HCT116 (cell line): ENCODE measurements around the gene GTF3C4. TPM values are rescaled to one million over a fixed set of nuclear protein-coding genes. Genes with fewer than 3 reads are reported as not detected.

Experiments
- CBX3 ChIP-seq: IDR thresholded peaks from 2 replicates; pipeline ENCODE4 v1.6.1; 2012; ENCODE audit warnings: low read depth
- CEBPB ChIP-seq: IDR thresholded peaks from 2 replicates; pipeline ENCODE4 v1.6.1; 2012; ENCODE audit warnings: low read depth
- RAD21 ChIP-seq: IDR thresholded peaks from 2 replicates; pipeline ENCODE4 v1.6.1; 2012; ENCODE audit warnings: low read depth, mild to moderate bottlenecking
- SRF ChIP-seq: IDR thresholded peaks from 2 replicates; pipeline ENCODE4 v1.6.1; 2012; ENCODE audit warnings: low read depth
- ZFX ChIP-seq: fragments of 450-650 bp; IDR thresholded peaks from 2 replicates; pipeline ENCODE4 v1.6.1; 2017
- total RNA-seq: library from RNA; stranded (reverse); gene quantifications from one replicate; pipeline ENCODE4 v1.2.1, GENCODE V29; 2021; ENCODE audit not compliant: unreplicated experiment
- TF ChIP-seq, protein P1 (sequence below): IDR thresholded peaks from 2 replicates; pipeline ENCODE4 v1.6.1; 2012

GTF3C4 gene
- total RNA-seq, 1 experiment from 2014 or later = 26.4 TPM

GRCh38 chr9:132743931-132744479 is 73.7 kb downstream of the GTF3C4 start (continued):
- TF ChIP-seq RAD21 (no peak), CEBPB (no peak), SRF (no peak), ZFX (no peak), CBX3 (no peak)
- TF ChIP-seq, protein P1, sequence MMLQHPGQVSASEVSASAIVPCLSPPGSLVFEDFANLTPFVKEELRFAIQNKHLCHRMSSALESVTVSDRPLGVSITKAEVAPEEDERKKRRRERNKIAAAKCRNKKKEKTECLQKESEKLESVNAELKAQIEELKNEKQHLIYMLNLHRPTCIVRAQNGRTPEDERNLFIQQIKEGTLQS = no peak

Other genes with a start within 250 kb of the GTF3C4 start
- not detected for gene BARHL1, start 87.9 kb upstream of the GTF3C4 start, total RNA-seq
- gene DDX31, start 481 bp upstream of the GTF3C4 start, total RNA-seq = 25.8 TPM
- 2.5 TPM for gene AK8, start 207.8 kb downstream of the GTF3C4 start, total RNA-seq
- 8.0 TPM for gene SPACA9, start 208.4 kb downstream of the GTF3C4 start, total RNA-seq